ENCODE data around the gene TMEM61. TPM values are rescaled to one million over a fixed set of nuclear protein-coding genes. Genes with fewer than 3 reads are reported as not detected.

TMEM61 gene
- total RNA-seq, 2 donors from 2014 or later, result 3.4 TPM; not detected in 1

DNA sequence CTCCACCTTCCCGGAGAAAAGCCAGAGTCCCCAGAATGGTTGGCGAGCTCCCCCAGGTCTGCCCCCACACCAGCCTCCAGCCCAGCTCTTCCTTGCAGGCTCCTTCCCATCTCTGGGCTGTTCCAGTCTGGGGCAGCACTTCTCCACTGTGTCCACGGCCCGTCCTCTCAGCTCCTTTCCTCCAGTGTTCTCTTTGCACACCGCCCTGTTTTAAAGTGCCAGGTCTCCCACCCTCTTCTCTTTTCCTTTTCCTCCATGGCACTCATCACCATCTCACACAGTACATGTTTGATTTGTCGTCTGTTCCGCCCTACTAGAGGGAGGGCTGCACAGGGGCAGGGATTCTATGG lies 52.8 kb downstream of the TMEM61 start:
- no peak overlapping the region for H3K27ac ChIP-seq
- H3K4me3 ChIP-seq, result no peak overlapping the region
- H3K9me3 ChIP-seq, result no peaks in the 10 kb centered on the region
- ATAC-seq (ENCODE audit: insufficient number of reproducible peaks, low FRiP score, low read depth) (no peak), DNase-seq (ENCODE audit: low spot score) (no peak)
- TF ChIP-seq, protein P1, sequence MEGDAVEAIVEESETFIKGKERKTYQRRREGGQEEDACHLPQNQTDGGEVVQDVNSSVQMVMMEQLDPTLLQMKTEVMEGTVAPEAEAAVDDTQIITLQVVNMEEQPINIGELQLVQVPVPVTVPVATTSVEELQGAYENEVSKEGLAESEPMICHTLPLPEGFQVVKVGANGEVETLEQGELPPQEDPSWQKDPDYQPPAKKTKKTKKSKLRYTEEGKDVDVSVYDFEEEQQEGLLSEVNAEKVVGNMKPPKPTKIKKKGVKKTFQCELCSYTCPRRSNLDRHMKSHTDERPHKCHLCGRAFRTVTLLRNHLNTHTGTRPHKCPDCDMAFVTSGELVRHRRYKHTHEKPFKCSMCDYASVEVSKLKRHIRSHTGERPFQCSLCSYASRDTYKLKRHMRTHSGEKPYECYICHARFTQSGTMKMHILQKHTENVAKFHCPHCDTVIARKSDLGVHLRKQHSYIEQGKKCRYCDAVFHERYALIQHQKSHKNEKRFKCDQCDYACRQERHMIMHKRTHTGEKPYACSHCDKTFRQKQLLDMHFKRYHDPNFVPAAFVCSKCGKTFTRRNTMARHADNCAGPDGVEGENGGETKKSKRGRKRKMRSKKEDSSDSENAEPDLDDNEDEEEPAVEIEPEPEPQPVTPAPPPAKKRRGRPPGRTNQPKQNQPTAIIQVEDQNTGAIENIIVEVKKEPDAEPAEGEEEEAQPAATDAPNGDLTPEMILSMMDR (IDR thresholded peaks at IDR 0.05), result no peak
- no peaks in the 10 kb centered on the region for H3K4me1 ChIP-seq (ENCODE audit: control insufficient read depth in 1 of 2, low read depth in 2 of 2)
- H3K36me3 ChIP-seq, result no peaks in the 10 kb centered on the region
- H3K27me3 ChIP-seq (replicated peaks; ENCODE audit: insufficient read depth), result no peaks in the 10 kb centered on the region

GRCh38 chr1:55034476-55035133 lies 54.2 kb downstream of the TMEM61 start:
- no peak overlapping the region for H3K4me3 ChIP-seq
- no peak for DNase-seq (ENCODE audit: low spot score)
- no peak for ATAC-seq (ENCODE audit: insufficient number of reproducible peaks, low FRiP score, low read depth)

GRCh38 chr1:55035904-55036303 lies 55.5 kb downstream of the TMEM61 start:
- ATAC-seq (ENCODE audit: insufficient number of reproducible peaks, low FRiP score, low read depth), result no peak
- H3K4me3 ChIP-seq, result no peak overlapping the region
- no peaks in the 10 kb centered on the region for H3K36me3 ChIP-seq
- no peak overlapping the region for H3K27ac ChIP-seq
- TF ChIP-seq, protein P1 (IDR thresholded peaks at IDR 0.05), result no peak
- H3K4me1 ChIP-seq (ENCODE audit: control insufficient read depth in 1 of 2, low read depth in 2 of 2), result peaks cover 0 to 16% of the 10 kb centered on the region in 2 donors
- no peak for DNase-seq (ENCODE audit: low spot score)
- H3K27me3 ChIP-seq (replicated peaks; ENCODE audit: insufficient read depth), result no peaks in the 10 kb centered on the region
- no peaks in the 10 kb centered on the region for H3K9me3 ChIP-seq

More at GRCh38 chr1:55034476-55035133, 54.2 kb downstream of the TMEM61 start:
- Histone ChIP-seq H3K27ac (no peak overlapping the region), H3K4me1 (ENCODE audit: control insufficient read depth in 1 of 2, low read depth in 2 of 2) (peaks cover 0 to 6% of the 10 kb centered on the region in 2 donors), H3K36me3 (no peaks in the 10 kb centered on the region), H3K9me3 (no peaks in the 10 kb centered on the region), H3K27me3 (replicated peaks; ENCODE audit: insufficient read depth) (no peaks in the 10 kb centered on the region)
- TF ChIP-seq, protein P1 (IDR thresholded peaks at IDR 0.05), result no peak

DNA sequence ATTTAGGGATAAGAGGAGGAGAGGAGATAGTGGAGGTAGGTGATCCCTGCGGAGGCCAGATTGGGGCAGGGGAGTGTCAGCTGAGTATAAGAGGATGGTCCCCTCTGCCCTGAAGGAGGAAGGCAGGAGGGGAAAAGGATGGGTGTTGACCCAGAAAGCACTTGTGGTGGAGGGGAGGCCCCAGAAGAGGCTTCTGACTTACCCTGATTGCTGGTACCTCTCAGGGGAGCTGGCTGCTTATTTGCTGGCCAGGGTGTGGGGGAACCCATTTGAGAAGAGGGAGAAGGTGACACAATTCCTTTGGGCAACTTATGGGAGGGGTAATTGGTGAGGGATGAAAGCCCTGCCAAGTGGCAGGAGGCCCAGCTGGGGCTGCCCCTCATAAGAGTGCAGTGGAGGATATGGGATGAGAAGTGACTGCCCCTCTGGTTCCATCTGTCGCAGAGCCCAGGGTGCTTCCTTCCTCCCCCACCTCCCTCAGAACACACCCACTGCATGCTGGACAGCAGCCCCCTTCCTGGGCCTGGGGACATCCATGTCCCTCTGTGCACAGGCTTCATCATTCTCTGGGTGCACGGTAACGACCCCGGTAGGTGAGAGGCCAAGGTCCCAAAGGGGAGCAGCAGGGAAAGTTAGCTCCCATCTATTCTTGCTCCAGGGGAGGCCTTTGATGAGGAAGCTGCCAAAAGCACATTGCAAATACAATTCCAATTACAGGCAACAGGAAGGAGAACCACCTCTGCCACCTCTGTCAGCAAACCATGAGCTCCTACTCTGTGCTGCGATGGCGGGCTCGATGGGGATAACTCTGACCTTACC lies 57.5 kb downstream of the TMEM61 start:
- Histone ChIP-seq H3K9me3 (no peaks in the 10 kb centered on the region), H3K4me3 (no peak overlapping the region), H3K27me3 (replicated peaks; ENCODE audit: insufficient read depth) (no peaks in the 10 kb centered on the region)

GRCh38 chr1:55038552-55038838 lies 58.1 kb downstream of the TMEM61 start:
- DNase-seq (ENCODE audit: low spot score), result no peak
- H3K27me3 ChIP-seq (replicated peaks; ENCODE audit: insufficient read depth), result no peaks in the 10 kb centered on the region
- TF ChIP-seq, protein P1 (IDR thresholded peaks at IDR 0.05), result no peak
- no peaks in the 10 kb centered on the region for H3K9me3 ChIP-seq
- no peaks in the 10 kb centered on the region for H3K36me3 ChIP-seq
- no peak overlapping the region for H3K27ac ChIP-seq
- no peak overlapping the region for H3K4me3 ChIP-seq
- peaks cover 0 to 16% of the 10 kb centered on the region in 2 donors for H3K4me1 ChIP-seq (ENCODE audit: control insufficient read depth in 1 of 2, low read depth in 2 of 2)
- no peak for ATAC-seq (ENCODE audit: insufficient number of reproducible peaks, low FRiP score, low read depth)

More for the DNA sequence above, 57.5 kb downstream of the TMEM61 start:
- Histone ChIP-seq H3K36me3 (no peaks in the 10 kb centered on the region), H3K4me1 (ENCODE audit: control insufficient read depth in 1 of 2, low read depth in 2 of 2) (peaks cover 0 to 16% of the 10 kb centered on the region in 2 donors), H3K27ac (no peak overlapping the region)
- ATAC-seq (ENCODE audit: insufficient number of reproducible peaks, low FRiP score, low read depth) (no peak), DNase-seq (ENCODE audit: low spot score) (no peak)
- TF ChIP-seq, protein P1 (IDR thresholded peaks at IDR 0.05), result no peak

Data from thoracic aorta (tissue), 2 donors.